GM12878 (cell line): ENCODE data around the gene CLDN9.
A peak's percentile ranks its signal among the peaks of the same experiment; 100 is the strongest.

Experiments
- CEBPB ChIP-seq, 2 experiments: fragments of 150-350 bp in 1 of 2; IDR thresholded peaks; 2 replicates each; pipeline ENCODE4 v1.6.1; 2012 to 2014; ENCODE audit warnings: low read depth in 2 of 2, low read length in 2 of 2, borderline replicate concordance in 1 of 2, inconsistent platforms in 1 of 2
- CREB1 ChIP-seq: IDR thresholded peaks from 2 replicates; pipeline ENCODE4 v1.6.1; 2012; ENCODE audit warnings: low read depth, mild to moderate bottlenecking, inconsistent platforms
- CTCF ChIP-seq, 3 experiments: IDR thresholded peaks in 2 of 3; conservative IDR thresholded peaks in 1 of 3; 2 replicates each; pipeline ENCODE4 v1.5.1; 2011; ENCODE audit warnings: low read depth in 3 of 3, low read length in 3 of 3, mild to moderate bottlenecking in 3 of 3, control low read depth in 2 of 3, moderate library complexity in 2 of 3, inconsistent platforms in 1 of 3, mixed read lengths in 1 of 3; ENCODE audit not compliant: control insufficient read depth in 2 of 3, insufficient read depth in 1 of 3; ENCODE audit errors: extremely low read depth in 1 of 3
- GABPA ChIP-seq: IDR thresholded peaks from 2 replicates; pipeline ENCODE4 v1.6.1; 2014; ENCODE audit warnings: antibody characterized with exemption, low read depth, mild to moderate bottlenecking, inconsistent platforms
- MAX ChIP-seq: IDR thresholded peaks from 2 replicates; pipeline ENCODE4 v1.6.1; 2012; ENCODE audit warnings: low read depth, low read length, improper control_type of control experiment
- NRF1 ChIP-seq: conservative IDR thresholded peaks from 2 replicates; pipeline ENCODE4 v1.6.1; 2011; ENCODE audit warnings: mild to moderate bottlenecking, low read depth, low read length, improper control_type of control experiment
- RAD21 ChIP-seq: IDR thresholded peaks from 2 replicates; pipeline ENCODE4 v1.6.1; 2011; ENCODE audit warnings: mild to moderate bottlenecking, low read depth, low read length, moderate library complexity; ENCODE audit not compliant: insufficient read depth
- SP1 ChIP-seq: IDR thresholded peaks from one replicate; pipeline ENCODE4 v1.6.1; 2011; ENCODE audit warnings: low read depth, low read length
- STAT1 ChIP-seq: fragments of 450-650 bp; conservative IDR thresholded peaks from 2 replicates; pipeline ENCODE4 v1.6.1; 2014; ENCODE audit warnings: antibody characterized with exemption, mild to moderate bottlenecking
- SUZ12 ChIP-seq: fragments of 200-600 bp; sonication (generic); IDR thresholded peaks from one replicate; pipeline ENCODE4 v1.6.1; 2018; ENCODE audit warnings: antibody characterized with exemption, mild to moderate bottlenecking; ENCODE audit not compliant: unreplicated experiment
- TCF12 ChIP-seq: IDR thresholded peaks from 2 replicates; pipeline ENCODE4 v1.6.1; 2011; ENCODE audit warnings: low read depth, mild to moderate bottlenecking, low read length
- ZBTB40 ChIP-seq: fragments of 450-650 bp; IDR thresholded peaks from 2 replicates; pipeline ENCODE4 v1.6.1; 2016; ENCODE audit warnings: mild to moderate bottlenecking, moderate library complexity, borderline replicate concordance
- ZNF687 ChIP-seq: fragments of 450-650 bp; IDR thresholded peaks from 2 replicates; pipeline ENCODE4 v1.6.1; 2017; ENCODE audit warnings: mild to moderate bottlenecking, moderate library complexity

GRCh38 chr16:2963723-2964474 lies 48.8 kb upstream of the CLDN9 start, which contains the start of gene KREMEN2:
- TF ChIP-seq TCF12 (no peak), CREB1 (no peak), MAX (no peak; the same call in 1 of the 2 replicates), GABPA (no peak), CTCF (IDR thresholded peaks at IDR 0.05 in 2 of 3, conservative IDR thresholded peaks at IDR 0.05 in 1 of 3; ENCODE audit: control insufficient read depth in 2 of 3, extremely low read depth in 1 of 3, insufficient read depth in 1 of 3, low read depth in 3 of 3, low read length in 3 of 3) (peak in 1 of 3 experiments; percentile 13; a peak in 1 of 6 replicates), SP1 (no peak), ZBTB40 (no peak), SUZ12 (no peak), NRF1 (no peak), CEBPB (IDR thresholded peaks at IDR 0.05; ENCODE audit: borderline replicate concordance in 1 of 2, low read depth in 2 of 2, low read length in 2 of 2) (no peak), ZNF687 (no peak), STAT1 (no peak), RAD21 (no peak)
